Stomach (tissue), 9 donors: ENCODE results near the gene VAV3. TPM values are rescaled to one million over a fixed set of nuclear protein-coding genes. Genes with fewer than 3 reads are reported as not detected.

Source experiments
- DNase-seq, 2 donors: peaks; one replicate each; pipeline versions ENCODE4 v3.0.0 to v3.0.0-alpha.2; 2013 to 2019
- H3K27ac ChIP-seq, 5 donors: fragments of 200-600 bp in 4 of 5; sonication (generic) in 4 of 5; one replicate each; pipeline ENCODE4 v1.5.1; 2013 to 2019; ENCODE audit warnings: mild to moderate bottlenecking in 1 of 5, moderate library complexity in 1 of 5
- H3K27me3 ChIP-seq, 3 donors: fragments of 200-600 bp; sonication (generic); one replicate each; pipeline ENCODE4 v1.5.1; 2017 to 2019; ENCODE audit warnings: mixed run types in 1 of 3
- H3K36me3 ChIP-seq, 4 donors: fragments of 200-600 bp; sonication (generic); 1 replicate in 3 of 4; 2 replicates in 1 of 4; pipeline ENCODE4 v1.5.1; 2016 to 2019
- H3K4me1 ChIP-seq, 4 donors: fragments of 200-600 bp; sonication (generic); one replicate each; pipeline ENCODE4 v1.5.1; 2016 to 2019
- H3K4me3 ChIP-seq, 4 donors: fragments of 200-600 bp; sonication (generic) in 3 of 4; one replicate each; pipeline ENCODE4 v1.5.1; 2016 to 2019; ENCODE audit warnings: mild to moderate bottlenecking in 1 of 4
- H3K9me3 ChIP-seq, 4 donors: fragments of 200-600 bp; sonication (generic); one replicate each; pipeline ENCODE4 v1.5.1; 2016 to 2019
- EP300 ChIP-seq: sonication (generic); formaldehyde crosslinking; IDR thresholded peaks from one replicate; pipeline ENCODE4 v1.6.1; 2017; ENCODE audit warnings: antibody characterized with exemption
- POLR2A ChIP-seq, 4 donors: fragments of 450-650 bp; IDR thresholded peaks; one replicate each; pipeline ENCODE4 v1.6.1; 2016; ENCODE audit warnings: antibody characterized with exemption in 4 of 4, control low read depth in 2 of 4, mild to moderate bottlenecking in 1 of 4, moderate library complexity in 1 of 4
- POLR2AphosphoS5 ChIP-seq, 3 donors: sonication (generic); formaldehyde crosslinking; IDR thresholded peaks; one replicate each; pipeline ENCODE4 v1.6.1; 2016; ENCODE audit warnings: antibody characterized with exemption in 3 of 3
- WGBS, 5 donors: extraction: QIAGEN DNeasy Blood & Tissue Kit in 3 of 5; methylation state at CpG; one replicate each; pipeline versions ENCODE4 v1.1.5 to v1.1.7; 2013 to 2018; 5-methylcytosine and 5-hydroxymethylcytosine counted together
- intact Hi-C: fragments of 100-400 bp; cut with DNase I; formaldehyde crosslinking; loops from one replicate; pipeline ENCODE4 v1.15.1; 2023; ENCODE audit warnings: low total_unique reads
- polyA plus RNA-seq, 3 donors: library from polyadenylated mRNA; stranded (reverse); fragments of 200-250 nt; gene quantifications; one replicate each; pipeline ENCODE4 v1.2.3, GENCODE V29; 2013
- total RNA-seq, 5 donors: library from RNA; depleted of rRNA; stranded (reverse); fragments of >200 nt; gene quantifications; one replicate each; pipeline versions ENCODE4 v1.1.0 to v1.2.3, GENCODE V29; 2014 to 2016
- TF ChIP-seq, protein P1 (sequence below), 7 experiments: fragments of 450-650 bp in 4 of 7; fragments of 200-600 bp in 3 of 7; sonication (generic) in 3 of 7; IDR thresholded peaks; one replicate each; pipeline ENCODE4 v1.5.1; 2016 to 2019; ENCODE audit warnings: antibody characterized with exemption in 7 of 7, control low read depth in 2 of 7, mild to moderate bottlenecking in 1 of 7
- donor health status: healthy with polysubstance abuse.
- donor health status: Bipolar disorder and iron deficiency.
- donor health status: healthy.

VAV3 gene
- total and polyA plus RNA-seq, 8 donors: 5.7 to 29.3 (median 6.9) TPM

DNA sequence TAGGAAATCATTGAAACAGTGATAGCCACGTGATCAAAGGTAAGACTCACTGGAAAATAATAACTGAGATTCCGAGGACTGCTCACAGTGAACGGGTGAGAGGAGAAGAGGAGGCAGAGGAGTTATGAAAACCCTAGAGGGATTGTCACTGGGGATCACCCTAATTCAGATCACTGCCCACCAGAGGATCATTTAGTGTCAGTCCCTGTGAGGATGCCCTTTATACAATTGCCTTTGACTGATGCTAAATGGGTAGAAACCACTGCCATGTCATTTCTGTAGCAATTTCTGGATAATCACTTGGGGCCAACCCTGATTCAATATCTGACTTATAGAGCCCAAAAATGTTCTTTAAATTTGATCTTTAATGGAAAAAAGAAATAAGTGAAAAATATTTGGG, 14.1 kb upstream of the VAV3 start:
- Histone ChIP-seq H3K9me3 (no peaks in the 10 kb centered on the region), H3K27me3 (no peaks in the 10 kb centered on the region), H3K27ac (no peak overlapping the region), H3K36me3 (no peaks in the 10 kb centered on the region), H3K4me3 (no peak overlapping the region), H3K4me1 (no peaks in the 10 kb centered on the region)
- DNase-seq: no peak
- TF ChIP-seq EP300 (no peak), POLR2A (IDR thresholded peaks at IDR 0.05) (no peak), POLR2AphosphoS5 (IDR thresholded peaks at IDR 0.05) (no peak)
- TF ChIP-seq, protein P1, sequence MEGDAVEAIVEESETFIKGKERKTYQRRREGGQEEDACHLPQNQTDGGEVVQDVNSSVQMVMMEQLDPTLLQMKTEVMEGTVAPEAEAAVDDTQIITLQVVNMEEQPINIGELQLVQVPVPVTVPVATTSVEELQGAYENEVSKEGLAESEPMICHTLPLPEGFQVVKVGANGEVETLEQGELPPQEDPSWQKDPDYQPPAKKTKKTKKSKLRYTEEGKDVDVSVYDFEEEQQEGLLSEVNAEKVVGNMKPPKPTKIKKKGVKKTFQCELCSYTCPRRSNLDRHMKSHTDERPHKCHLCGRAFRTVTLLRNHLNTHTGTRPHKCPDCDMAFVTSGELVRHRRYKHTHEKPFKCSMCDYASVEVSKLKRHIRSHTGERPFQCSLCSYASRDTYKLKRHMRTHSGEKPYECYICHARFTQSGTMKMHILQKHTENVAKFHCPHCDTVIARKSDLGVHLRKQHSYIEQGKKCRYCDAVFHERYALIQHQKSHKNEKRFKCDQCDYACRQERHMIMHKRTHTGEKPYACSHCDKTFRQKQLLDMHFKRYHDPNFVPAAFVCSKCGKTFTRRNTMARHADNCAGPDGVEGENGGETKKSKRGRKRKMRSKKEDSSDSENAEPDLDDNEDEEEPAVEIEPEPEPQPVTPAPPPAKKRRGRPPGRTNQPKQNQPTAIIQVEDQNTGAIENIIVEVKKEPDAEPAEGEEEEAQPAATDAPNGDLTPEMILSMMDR (IDR thresholded peaks at IDR 0.05): no peak
- intact Hi-C loops: no loop called here
- 81 to 95% (median 83%) methylated on average over 3 of the region's 3 CpGs for WGBS, 5 donors

GRCh38 chr1:107976836-107977235, 11.9 kb upstream of the VAV3 start:
- intact Hi-C loops: no loop called here

GRCh38 chr1:107976431-107976830, 11.5 kb upstream of the VAV3 start:
- intact Hi-C loops: no loop called here
- WGBS, 5 donors: 69 to 77% (median 73%) methylated on average over 3 of the region's 3 CpGs
- Histone ChIP-seq H3K36me3 (no peaks in the 10 kb centered on the region), H3K27me3 (no peaks in the 10 kb centered on the region), H3K9me3 (no peaks in the 10 kb centered on the region), H3K4me1 (no peaks in the 10 kb centered on the region), H3K4me3 (no peak overlapping the region), H3K27ac (no peak overlapping the region)
- DNase-seq: no peak
- TF ChIP-seq POLR2AphosphoS5 (IDR thresholded peaks at IDR 0.05) (no peak), EP300 (no peak), POLR2A (IDR thresholded peaks at IDR 0.05) (no peak)
- TF ChIP-seq, protein P1 (IDR thresholded peaks at IDR 0.05): no peak

More at GRCh38 chr1:107976836-107977235, 11.9 kb upstream of the VAV3 start:
- no peak for DNase-seq
- 44 to 69% (median 65%) methylated on average over 3 of the region's 3 CpGs for WGBS, 5 donors
- no peak for TF ChIP-seq EP300
- TF ChIP-seq, protein P1 (IDR thresholded peaks at IDR 0.05): no peak
- TF ChIP-seq POLR2AphosphoS5 (IDR thresholded peaks at IDR 0.05): no peak
- TF ChIP-seq POLR2A (IDR thresholded peaks at IDR 0.05): no peak
- no peaks in the 10 kb centered on the region for H3K9me3 ChIP-seq
- H3K4me1 ChIP-seq: no peaks in the 10 kb centered on the region
- no peak overlapping the region for H3K27ac ChIP-seq
- H3K4me3 ChIP-seq: no peak overlapping the region
- no peaks in the 10 kb centered on the region for H3K36me3 ChIP-seq
- no peaks in the 10 kb centered on the region for H3K27me3 ChIP-seq

- no peaks in the 10 kb centered on the region for H3K36me3 ChIP-seq
- TF ChIP-seq POLR2A (IDR thresholded peaks at IDR 0.05): no peak
- TF ChIP-seq, protein P1 (IDR thresholded peaks at IDR 0.05): no peak
- TF ChIP-seq POLR2AphosphoS5 (IDR thresholded peaks at IDR 0.05): no peak
- no peak for TF ChIP-seq EP300
- no peaks in the 10 kb centered on the region for H3K9me3 ChIP-seq
- no peak overlapping the region for H3K27ac ChIP-seq
- WGBS, 5 donors: 84 to 98% (median 96%) methylated on average over 4 of the region's 4 CpGs
- no peak for DNase-seq
- intact Hi-C loops: no loop called here
- H3K4me1 ChIP-seq: no peaks in the 10 kb centered on the region
- no peaks in the 10 kb centered on the region for H3K27me3 ChIP-seq
- no peak overlapping the region for H3K4me3 ChIP-seq
Measured at GRCh38 chr1:107975851-107976250, 10.9 kb upstream of the VAV3 start.
